Cardiac muscle cell (in vitro differentiated cells and primary cell): ENCODE data around the gene DST. TPM values are rescaled to one million over a fixed set of nuclear protein-coding genes. Genes with fewer than 3 reads are reported as not detected.

ENCODE experiments used
- DNase-seq, 2 donors: peaks; one replicate each; pipeline versions ENCODE4 v3.0.0 to v3.0.0-alpha.2; 2010 to 2017; ENCODE audit warnings: low read depth in 1 of 2, low spot score in 1 of 2
- H3K27ac ChIP-seq: fragments of 200-600 bp; sonication (generic); 2 replicates; pipeline ENCODE4 v1.5.1; 2016
- H3K27me3 ChIP-seq: fragments of 200-600 bp; sonication (generic); 2 replicates; pipeline ENCODE4 v1.6.0; 2016; ENCODE audit warnings: control low read depth
- H3K36me3 ChIP-seq: fragments of 200-600 bp; sonication (generic); 2 replicates; pipeline ENCODE4 v1.5.1; 2016; ENCODE audit warnings: control low read depth
- H3K4me1 ChIP-seq: fragments of 200-600 bp; sonication (generic); 2 replicates; pipeline ENCODE4 v1.8.1; 2017; ENCODE audit warnings: low read depth, mild to moderate bottlenecking, mixed run types
- H3K4me3 ChIP-seq: fragments of 200-600 bp; sonication (generic); 2 replicates; pipeline ENCODE4 v1.5.1; 2016; ENCODE audit warnings: mild to moderate bottlenecking
- H3K9me3 ChIP-seq: fragments of 200-600 bp; sonication (generic); 2 replicates; pipeline ENCODE4 v1.5.1; 2017; ENCODE audit warnings: low read depth, mild to moderate bottlenecking, control low read depth
- CTCF ChIP-seq: IDR thresholded peaks from 2 replicates; pipeline ENCODE4 v1.5.1; 2012; ENCODE audit warnings: low read depth, mild to moderate bottlenecking, low read length
- polyA plus RNA-seq: library from polyadenylated mRNA; unstranded; fragments of >200 nt; fragmentation: Nextera tagmentation; extraction: Ambion mirVana; gene quantifications from 2 replicates; pipeline ENCODE4 v1.2.1, GENCODE V29; 2016
- total RNA-seq: library from RNA; depleted of rRNA; stranded (reverse); fragments of >200 nt; gene quantifications from 2 replicates; pipeline ENCODE4 v1.2.3, GENCODE V29; 2016

Gene DST
- total and polyA plus RNA-seq, 2 experiments from 2014 or later: 31.7 to 82.1 TPM

- Histone ChIP-seq H3K4me3 (no peak overlapping the region), H3K36me3 (peaks cover 36% of the 10 kb centered on the region)
Measured at GRCh38 chr6:56488281-56488680, 154.4 kb downstream of the DST start.

GRCh38 chr6:56486681-56487080 lies 156.0 kb downstream of the DST start:
- H3K27ac ChIP-seq: no peak overlapping the region
- H3K4me1 ChIP-seq: no peaks in the 10 kb centered on the region
- TF ChIP-seq CTCF: no peak
- H3K27me3 ChIP-seq: no peaks in the 10 kb centered on the region
- H3K9me3 ChIP-seq: no peaks in the 10 kb centered on the region
- H3K4me3 ChIP-seq: no peak overlapping the region
- peaks cover 28% of the 10 kb centered on the region for H3K36me3 ChIP-seq
- no peak for DNase-seq

More at GRCh38 chr6:56488281-56488680, 154.4 kb downstream of the DST start:
- Histone ChIP-seq H3K27ac (no peak overlapping the region), H3K4me1 (no peaks in the 10 kb centered on the region), H3K9me3 (no peaks in the 10 kb centered on the region), H3K27me3 (no peaks in the 10 kb centered on the region)
- TF ChIP-seq CTCF: no peak
- DNase-seq: no peak

GRCh38 chr6:56484669-56485068 lies 158.0 kb downstream of the DST start:
- Histone ChIP-seq H3K9me3 (no peaks in the 10 kb centered on the region), H3K27ac (no peak overlapping the region), H3K4me3 (no peak overlapping the region), H3K36me3 (peaks cover 44% of the 10 kb centered on the region), H3K27me3 (no peaks in the 10 kb centered on the region), H3K4me1 (no peaks in the 10 kb centered on the region)
- no peak for TF ChIP-seq CTCF
- DNase-seq: peak in 1 of 2 donors; percentile 12

- no peak for DNase-seq
- Histone ChIP-seq H3K27ac (no peak overlapping the region), H3K4me1 (no peaks in the 10 kb centered on the region), H3K9me3 (no peaks in the 10 kb centered on the region), H3K4me3 (no peak overlapping the region), H3K36me3 (peaks cover 37% of the 10 kb centered on the region), H3K27me3 (no peaks in the 10 kb centered on the region)
- no peak for TF ChIP-seq CTCF
Measured at GRCh38 chr6:56483929-56484328, 158.8 kb downstream of the DST start.

GRCh38 chr6:56482525-56482924 lies 160.2 kb downstream of the DST start:
- no peaks in the 10 kb centered on the region for H3K4me1 ChIP-seq
- TF ChIP-seq CTCF: no peak

GRCh38 chr6:56481957-56482356 lies 160.7 kb downstream of the DST start:
- Histone ChIP-seq H3K27me3 (no peaks in the 10 kb centered on the region), H3K27ac (no peak overlapping the region), H3K9me3 (no peaks in the 10 kb centered on the region), H3K4me1 (no peaks in the 10 kb centered on the region), H3K36me3 (peaks cover 33% of the 10 kb centered on the region), H3K4me3 (no peak overlapping the region)
- DNase-seq: no peak
- TF ChIP-seq CTCF: no peak

More at GRCh38 chr6:56482525-56482924, 160.2 kb downstream of the DST start:
- Histone ChIP-seq H3K9me3 (no peaks in the 10 kb centered on the region), H3K4me3 (no peak overlapping the region), H3K36me3 (peaks cover 32% of the 10 kb centered on the region), H3K27me3 (no peaks in the 10 kb centered on the region), H3K27ac (no peak overlapping the region)
- DNase-seq: no peak
